Stimulated activated naive CD4-positive, alpha-beta T cell (primary cell): ENCODE results near the gene TPRG1.

ENCODE experiments used
- DNase-seq, 6 experiments: peaks; one replicate each; lab custom pipeline; 2025; lab: John Stamatoyannopoulos, UW

The TPRG1 gene

GRCh38 chr3:189355481-189356201, 183.9 kb downstream of the TPRG1 start:
- DNase-seq: peak in 5 of 6 experiments; percentile 9 to 72 (median 57)

- DNase-seq: no peak
Observed at GRCh38 chr3:189360291-189360690, 188.5 kb downstream of the TPRG1 start.

- DNase-seq: no peak
Observed at GRCh38 chr3:189361103-189361835, 189.5 kb downstream of the TPRG1 start.

GRCh38 chr3:189363590-189364255, 192.0 kb downstream of the TPRG1 start:
- no peak for DNase-seq

GRCh38 chr3:189365609-189366564, 194.1 kb downstream of the TPRG1 start:
- DNase-seq: no peak

- DNase-seq: no peak
Observed at GRCh38 chr3:189368384-189368783, 196.6 kb downstream of the TPRG1 start.

GRCh38 chr3:189369636-189370035, 197.9 kb downstream of the TPRG1 start:
- no peak for DNase-seq

- no peak for DNase-seq
Observed at GRCh38 chr3:189372243-189372642, 200.5 kb downstream of the TPRG1 start.
